DMS153 (cell line): Measurements from ENCODE around the gene GNAS.

Experiments used
- DNase-seq: peaks from one replicate; lab custom pipeline; 2025; lab: John Stamatoyannopoulos, UW

Gene GNAS

DNA sequence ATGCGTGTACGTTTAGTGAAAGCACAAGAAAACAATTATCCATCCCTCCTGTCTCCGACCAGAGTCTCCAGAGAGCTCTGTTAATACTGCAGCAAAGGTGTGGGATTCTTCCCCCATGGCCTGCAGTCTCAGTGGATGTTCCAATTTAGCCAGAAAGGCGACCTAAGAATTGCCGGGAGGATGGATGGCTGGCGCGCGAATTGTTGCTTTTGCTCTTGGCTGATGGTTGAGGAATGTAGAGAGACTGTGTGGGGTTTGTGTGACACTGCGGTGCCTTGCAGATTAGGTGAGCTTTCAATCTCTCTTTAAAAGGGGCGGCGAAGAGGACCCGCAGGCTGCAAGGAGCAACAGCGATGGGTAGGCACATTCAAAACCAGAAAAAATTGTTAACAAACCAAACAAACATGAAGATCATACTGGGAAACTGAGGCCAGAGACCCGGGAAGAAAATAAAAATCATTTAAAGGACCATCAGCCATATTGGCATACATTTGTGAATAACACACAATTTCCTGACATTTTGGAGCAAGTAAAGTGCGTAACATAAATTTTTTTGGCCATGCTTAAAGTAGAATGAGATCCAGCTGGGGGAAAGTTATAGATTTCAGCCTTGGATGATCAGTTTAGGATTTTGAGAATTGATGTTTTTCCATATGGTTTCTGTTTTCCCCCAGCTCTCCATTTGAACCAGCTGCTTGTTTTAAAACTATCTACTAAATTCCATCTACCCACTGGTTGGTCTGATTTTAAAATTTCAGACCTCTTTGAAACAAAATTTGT, 46.3 kb downstream of the GNAS start:
- DNase-seq, result no peak

DNA sequence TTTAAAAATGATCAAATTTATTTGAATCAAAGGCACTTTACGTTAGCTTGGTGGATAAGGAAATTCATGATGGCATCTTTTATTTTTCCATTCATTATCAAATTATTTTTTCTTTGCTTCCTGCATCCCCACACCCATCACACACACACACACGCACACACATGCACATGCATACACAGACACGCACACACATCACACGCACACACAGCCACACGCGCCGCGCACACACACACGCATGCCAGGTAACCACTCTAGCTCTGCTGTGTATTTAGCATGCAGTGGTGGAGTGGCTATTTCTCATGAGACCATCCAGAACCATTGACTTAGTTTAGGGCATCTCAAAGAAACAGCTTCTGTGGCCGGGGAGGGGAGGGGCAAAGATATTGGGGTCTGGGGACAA, 47.0 kb downstream of the GNAS start:
- no peak for DNase-seq

DNA sequence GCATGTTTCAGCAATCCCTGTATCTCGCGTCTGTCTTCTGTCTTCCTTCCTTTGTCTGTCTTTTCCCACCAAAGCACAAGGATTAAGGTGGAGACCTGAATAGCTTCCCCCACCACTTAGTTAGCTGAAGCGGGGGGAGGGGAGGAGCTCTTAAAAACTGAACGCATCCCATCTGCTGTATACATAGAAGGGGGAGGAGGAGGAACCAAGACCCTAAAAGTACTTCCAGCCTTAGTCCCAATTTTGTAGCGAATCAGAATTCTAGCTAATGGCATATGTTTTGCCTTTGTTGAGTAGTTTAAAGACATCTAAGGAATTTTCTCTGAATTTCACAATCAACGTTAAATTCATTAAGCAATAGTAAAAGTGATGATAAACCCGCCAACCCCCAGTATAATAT, 47.9 kb downstream of the GNAS start:
- no peak for DNase-seq

DNA sequence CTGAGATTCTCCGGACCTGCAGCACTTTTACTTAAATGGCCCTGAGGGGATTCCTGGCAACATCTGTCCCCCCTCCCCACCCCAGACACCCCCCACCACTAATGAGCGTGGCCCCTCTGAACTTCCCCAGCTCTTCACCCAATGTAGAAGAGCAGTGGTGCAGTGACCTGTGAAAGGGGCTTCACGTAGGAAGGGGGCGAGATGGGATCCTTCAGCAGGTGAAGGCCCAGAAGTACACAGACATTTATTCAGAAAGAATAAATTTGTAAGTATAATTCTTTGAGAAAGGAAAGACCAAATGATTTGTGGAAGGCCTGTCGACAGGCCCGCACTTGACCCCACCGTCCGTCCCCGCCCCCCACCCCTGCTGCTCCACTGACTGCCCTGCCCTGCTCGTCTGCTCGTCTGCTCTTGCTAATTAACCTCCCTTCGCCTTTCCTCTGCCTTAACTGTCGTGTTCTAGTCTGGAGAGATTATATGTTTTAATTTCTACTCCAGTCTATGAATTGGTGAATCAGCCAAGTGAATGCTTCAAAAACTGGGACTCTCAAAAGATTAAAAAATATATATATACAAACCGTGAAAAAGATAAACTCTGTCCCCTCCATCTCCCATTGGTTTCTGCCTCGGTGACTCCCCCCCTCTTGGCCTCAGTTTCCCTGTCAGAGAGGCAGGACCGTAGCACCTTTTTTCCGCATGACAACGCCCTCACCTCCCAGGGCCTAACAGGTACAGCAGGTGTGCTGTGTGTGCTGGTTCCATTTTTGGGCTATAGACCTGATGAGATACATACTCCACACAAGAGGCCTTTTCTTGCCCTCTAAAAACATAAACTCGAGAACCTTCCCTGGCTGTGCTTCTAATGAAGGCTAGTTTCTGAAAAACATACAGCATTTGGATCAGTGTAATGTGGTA, 49.2 kb downstream of the GNAS start:
- no peak for DNase-seq

DNA sequence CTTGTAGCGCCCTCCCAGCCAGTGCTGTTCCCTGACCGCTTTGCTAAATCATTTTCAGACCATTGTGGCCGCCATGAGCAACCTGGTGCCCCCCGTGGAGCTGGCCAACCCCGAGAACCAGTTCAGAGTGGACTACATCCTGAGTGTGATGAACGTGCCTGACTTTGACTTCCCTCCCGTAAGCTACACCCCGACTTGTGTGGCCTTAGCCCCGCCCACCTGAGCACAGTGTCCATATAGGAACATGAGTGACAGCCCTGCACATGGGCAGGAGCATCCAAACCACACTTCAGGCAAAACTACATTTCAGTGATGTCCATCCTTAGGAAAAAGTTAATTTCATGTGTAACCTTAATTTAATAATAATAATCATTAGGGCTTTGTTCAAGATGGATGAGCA, 51.1 kb downstream of the GNAS start:
- DNase-seq, result no peak

DNA sequence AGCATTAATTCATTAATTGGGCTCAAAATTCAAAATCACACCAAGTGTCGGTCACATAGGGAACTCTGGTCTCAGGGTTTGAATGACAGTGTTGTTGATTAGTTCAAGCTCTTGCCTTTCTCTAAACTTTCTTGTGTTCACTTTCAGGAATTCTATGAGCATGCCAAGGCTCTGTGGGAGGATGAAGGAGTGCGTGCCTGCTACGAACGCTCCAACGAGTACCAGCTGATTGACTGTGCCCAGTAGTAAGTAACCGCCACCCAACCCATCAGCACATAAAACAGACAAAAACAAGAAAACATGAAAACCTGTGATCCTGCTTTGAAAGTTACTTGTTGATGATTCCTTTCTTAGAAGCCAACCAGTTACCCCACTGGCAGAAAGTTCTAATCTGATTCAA, 52.7 kb downstream of the GNAS start:
- DNase-seq, result no peak

DNA sequence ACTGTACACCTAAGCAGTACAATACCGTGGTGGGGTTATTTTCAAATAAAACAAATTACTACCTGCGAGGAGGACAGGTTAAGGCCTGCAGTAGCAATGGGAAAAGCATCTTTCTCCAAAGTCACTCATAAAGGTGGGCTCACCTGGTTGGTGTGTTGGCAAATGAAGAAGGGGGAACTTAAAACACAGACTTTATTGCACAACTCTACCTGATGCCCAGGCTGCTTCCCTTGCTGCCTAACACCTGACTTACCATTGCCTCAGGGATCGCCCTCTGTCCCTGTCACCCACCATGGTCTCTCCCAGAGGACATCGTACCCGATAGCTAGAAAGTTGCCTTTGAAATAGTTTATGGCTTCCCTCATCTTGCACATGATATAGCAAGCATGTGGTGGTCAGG, 53.6 kb downstream of the GNAS start:
- no peak for DNase-seq

DNA sequence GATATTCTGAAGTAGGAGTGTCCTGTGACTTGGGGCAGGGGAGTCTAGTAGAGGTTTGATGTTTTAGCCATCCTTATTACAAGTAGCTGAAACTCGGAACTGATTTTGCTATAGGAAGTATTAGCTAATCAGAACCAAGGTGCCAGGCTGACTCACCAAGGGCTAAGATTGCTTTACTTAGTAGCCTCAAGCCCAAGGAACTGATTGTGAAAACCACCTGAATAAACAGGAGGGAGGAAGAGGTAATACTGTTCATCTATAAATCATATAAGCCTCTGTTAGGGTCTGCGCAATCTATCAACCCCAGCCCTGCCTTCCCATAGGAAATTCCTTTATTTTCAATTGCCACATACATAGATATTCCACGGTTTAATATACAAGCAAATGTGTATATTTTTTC, 54.4 kb downstream of the GNAS start:
- DNase-seq, result no peak

DNA sequence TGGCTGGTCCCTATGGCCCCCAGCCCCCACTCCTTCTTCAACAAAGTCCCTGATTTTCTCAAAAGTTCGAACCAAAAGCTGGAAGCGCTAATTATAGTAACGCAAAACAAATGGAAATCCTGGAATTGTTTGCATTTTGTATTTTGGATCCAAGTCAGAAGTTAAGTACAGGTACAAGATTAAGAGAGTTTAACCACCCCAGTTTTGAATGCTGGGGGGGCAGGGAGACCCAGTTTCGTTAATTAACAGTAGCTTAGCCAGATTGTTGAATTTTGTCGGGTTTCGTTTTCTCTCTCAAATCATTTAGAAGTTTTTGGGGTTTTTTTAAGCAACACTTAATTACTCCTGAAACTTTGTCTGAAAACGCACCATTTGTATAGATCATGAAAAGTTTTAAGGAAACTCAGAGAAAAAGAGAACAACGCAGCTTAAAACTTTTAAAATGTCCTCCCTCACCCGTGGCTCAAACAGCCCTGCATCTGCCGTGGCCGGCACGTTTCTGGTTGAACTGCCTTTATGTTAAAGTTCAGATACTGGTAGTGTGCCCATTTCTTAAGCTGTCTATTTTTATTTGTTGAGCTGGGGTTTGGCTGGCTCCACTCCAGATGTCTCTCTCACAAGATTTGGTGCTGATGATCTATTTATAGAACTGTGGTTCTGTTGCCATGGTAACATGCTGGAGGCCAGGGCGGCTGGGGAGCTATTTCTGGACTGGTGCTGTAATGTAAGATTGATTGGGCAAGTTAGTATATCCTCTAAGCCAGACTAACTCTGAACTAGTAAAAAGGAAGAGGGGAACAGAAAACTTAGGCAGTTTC, 55.0 kb downstream of the GNAS start:
- DNase-seq, result peak; percentile 21

DNA sequence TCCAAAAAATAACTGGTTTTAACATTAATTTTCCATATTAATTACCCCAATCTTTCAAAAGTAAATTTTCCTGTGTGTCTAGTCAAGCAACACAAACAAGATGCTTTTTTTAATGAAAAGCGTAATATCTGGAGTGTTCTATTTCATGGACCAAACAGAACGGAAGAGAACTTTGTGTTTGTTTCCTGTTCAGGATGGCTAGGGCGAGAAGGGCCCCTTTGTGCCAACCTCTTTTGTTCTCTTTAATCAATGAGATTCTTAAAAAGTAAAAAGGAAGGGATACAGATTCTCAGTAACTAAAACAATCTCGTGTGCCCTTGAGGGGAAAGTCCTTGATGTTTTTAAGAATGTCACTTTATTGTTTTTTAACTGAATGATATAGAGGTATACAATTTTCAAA, 55.7 kb downstream of the GNAS start:
- no peak for DNase-seq

DNA sequence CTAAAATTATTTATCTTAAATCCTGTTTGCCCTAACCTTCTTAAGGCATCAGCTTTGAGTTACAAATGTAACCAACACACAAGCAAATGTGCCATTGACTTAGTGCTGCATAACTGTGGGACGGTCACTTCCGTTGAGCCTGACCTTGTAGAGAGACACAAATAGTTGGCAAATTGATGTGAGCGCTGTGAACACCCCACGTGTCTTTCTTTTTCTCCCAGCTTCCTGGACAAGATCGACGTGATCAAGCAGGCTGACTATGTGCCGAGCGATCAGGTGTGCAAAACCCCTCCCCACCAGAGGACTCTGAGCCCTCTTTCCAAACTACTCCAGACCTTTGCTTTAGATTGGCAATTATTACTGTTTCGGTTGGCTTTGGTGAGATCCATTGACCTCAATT, 56.4 kb downstream of the GNAS start:
- no peak for DNase-seq

DNA sequence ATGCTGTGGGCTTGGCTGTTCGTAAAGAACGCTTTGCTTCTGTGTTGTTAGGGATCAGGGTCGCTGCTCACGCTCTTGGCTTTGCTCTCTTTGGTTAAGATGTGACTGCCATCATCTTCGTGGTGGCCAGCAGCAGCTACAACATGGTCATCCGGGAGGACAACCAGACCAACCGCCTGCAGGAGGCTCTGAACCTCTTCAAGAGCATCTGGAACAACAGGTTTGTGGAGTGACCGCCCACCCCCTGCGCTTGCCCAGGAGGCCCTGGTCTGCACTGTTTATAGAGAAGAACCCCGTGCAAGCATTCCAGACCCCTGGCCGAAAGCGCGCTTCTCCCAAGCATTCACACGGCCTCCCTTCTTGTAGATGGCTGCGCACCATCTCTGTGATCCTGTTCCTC, 57.1 kb downstream of the GNAS start:
- no peak for DNase-seq

DNA sequence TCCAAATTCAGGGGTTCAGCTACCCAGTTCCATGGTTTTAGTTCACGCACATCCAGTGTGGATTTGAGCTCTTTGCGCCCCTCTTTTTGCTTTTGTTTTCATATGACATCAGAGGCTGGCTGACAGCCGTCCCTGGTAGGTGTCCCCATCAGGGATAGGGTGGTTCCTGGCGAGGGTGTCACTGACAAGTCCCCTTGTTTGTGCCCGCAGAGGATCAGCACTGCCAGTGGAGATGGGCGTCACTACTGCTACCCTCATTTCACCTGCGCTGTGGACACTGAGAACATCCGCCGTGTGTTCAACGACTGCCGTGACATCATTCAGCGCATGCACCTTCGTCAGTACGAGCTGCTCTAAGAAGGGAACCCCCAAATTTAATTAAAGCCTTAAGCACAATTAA, 58.0 kb downstream of the GNAS start:
- no peak for DNase-seq

DNA sequence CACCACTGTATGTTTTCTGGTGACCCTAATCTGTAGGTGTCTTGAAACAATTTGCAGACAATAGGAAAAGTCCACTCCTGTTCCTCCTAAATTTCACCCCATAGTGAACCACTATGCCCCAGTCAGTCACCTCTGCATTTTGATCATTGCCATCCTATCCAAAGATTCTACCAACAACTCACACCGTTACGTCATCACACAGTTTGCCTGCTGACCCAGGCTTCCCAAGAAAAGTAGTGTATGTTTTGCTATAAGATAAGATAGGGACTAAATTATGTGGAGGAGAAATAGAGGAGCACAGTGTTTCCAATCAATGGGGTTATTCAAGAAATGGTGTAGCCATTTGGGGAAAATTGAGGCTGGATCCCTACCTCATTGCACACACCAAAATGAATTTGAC, 58.8 kb downstream of the GNAS start:
- DNase-seq, result no peak

DNA sequence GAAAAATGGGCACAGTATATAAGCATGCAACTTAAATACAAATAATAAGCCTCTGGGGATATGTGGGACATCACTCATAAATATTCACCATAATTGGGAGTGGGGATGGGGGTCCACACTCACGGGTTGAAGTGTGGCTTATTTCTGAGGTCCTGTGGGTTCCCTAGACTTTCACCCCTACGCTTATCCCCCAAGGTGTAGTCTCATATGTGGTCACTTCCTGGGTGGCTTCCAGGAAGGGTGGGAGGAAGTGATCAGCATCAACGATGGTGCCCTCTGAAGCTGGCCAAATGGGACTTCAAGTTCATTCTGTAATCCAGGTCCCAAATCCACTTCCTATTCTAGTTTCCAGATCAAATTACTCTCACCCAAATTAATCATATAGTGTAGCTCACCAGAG, 59.5 kb downstream of the GNAS start:
- no peak for DNase-seq

DNA sequence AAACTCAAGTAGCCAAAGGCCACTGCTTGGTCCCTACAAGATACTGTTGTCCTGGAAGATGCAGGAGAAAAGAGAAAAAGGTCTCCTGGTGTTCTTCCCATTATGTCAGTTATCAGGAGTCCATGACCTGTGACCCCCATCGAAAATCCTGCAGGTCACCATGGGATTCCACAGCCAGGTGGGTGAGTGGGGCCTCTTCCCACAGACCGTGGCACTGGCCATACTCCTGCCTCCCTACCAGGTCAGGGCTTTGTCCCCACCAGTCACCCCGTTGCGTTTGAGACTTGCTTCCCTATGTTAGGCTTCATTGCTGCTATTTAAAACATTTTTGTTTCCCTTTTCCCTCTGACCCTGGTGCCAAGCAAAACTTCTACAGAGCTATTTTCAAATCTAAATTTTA, 60.6 kb downstream of the GNAS start:
- DNase-seq, result no peak

DNA sequence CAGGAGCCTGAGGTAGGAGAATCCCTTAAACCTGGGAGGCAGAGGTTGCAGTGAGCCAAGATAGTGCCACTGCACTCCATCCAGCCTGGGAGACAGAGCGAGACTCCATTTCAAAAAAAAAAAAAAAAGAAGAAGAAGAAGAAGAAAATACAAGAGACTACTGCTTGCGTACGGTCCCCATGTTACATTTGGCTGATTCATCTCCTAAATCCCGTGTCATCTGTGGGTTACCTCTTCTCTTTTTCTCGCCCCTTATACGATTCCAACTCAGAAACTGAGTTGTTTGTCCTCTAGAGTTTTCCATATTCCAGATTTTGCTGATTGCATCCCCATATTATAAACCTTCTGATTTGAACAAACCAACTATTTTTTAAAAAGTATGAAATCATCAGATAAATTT, 66.1 kb downstream of the GNAS start:
- DNase-seq, result no peak

DNA sequence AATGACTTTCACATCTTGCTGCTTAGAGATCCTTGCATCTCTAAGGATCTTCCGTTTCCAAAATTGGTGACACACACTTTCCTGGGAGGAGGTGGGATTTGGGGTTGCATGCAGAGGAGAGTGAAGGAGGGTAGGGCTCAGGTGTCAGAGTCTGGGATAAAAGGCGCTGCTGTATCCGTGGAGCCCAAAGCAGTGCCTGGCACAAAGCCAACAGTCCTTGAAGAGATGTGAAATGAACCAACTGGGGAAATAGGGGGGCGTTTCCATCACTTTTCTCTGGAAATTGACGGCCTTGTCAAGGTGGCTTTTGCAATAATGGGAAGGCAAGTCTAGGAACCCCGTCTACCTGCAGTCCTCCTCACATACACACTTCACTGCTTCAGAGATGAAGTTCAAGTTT, 69.0 kb downstream of the GNAS start:
- DNase-seq, result no peak

DNA sequence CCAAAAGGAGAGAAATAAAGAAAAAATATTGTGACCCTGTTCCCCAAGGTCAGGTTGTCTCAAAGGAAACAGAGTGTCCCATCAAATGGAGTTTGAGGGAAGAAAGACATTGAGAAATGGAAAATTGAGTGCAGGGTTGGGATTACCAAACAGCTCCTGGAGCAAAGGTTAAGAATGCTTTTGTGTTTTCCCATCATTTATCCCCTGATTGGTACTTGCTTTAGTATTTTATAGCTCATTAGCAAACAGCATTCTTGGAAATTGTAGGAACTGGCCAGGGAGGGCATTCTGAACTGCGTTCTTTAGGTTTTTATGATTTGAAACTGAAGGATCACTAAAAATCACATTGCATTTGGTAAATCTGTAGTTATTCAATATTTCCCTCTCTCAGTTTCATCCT, 69.5 kb downstream of the GNAS start:
- DNase-seq, result no peak

DNA sequence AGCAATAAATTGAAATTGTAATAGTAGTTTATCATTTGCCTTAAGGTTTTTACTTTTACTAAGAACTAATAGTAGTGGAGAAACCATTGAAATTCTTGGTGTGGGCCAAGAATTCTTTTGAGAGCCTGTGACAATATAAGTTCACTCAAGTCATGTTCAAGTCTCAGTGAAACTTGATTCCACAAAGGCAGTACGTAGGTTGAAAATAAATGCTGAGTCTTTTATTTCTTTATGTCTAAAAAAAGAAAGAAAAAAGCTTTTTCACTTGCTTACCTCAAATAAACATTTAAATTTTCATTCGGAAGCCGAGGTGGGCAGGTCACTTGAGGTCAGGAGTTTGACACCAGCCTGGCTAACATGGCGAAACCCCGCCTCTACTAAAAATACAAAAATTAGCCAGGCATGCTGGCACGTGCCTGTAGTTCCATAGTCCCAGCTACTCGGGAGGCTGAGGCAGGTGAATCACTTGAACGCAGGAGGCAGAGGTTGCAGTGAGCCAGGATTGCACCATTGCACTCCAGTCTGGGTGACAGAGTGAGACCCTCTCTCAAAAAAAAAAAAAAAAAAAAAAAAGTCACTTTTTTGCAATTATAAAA, 70.7 kb downstream of the GNAS start:
- DNase-seq, result no peak

DNA sequence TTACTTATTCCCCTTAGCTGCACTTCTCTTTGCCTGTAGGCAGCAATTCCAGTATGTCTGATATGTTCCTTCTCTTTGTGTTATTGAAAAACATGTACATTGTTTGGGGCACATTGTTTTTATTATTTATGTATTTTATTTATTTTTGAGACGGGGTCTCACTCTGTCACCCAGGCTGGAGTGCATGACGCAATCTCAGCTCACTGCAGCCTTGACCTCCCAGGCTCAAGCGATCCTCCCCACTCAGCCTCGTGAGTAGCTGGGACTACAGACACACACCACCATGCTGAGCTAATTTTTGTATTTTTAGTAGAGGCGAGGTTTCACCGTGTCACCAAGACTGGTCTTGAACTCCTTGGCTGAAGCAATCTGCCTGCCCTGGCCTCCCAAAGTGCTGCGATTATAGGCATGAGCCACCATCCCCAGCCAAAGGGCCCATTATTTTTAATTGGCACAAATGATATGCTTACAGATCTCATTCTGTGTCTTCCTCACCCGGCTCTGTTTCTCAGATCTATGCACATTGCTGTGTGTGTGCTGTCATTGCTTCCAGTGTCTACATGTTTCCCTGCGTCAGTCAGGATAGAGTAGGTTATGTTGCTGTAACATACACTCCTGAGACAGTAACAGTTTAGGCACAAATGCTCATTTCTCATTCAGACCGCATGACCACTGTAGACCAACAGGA, 74.4 kb downstream of the GNAS start:
- no peak for DNase-seq
